Activated gamma-delta T cell treated with Interleukin-2 at 50 U/mL for 16 hours (primary cell): ENCODE data around the gene SCRN3.
"Not testable (repeated sequence)": the region's sequence is repeated elsewhere in the genome, so short reads cannot be mapped to it uniquely, and the experiment has no call there.

Experiments used
- DNase-seq: peaks from one replicate; pipeline ENCODE4 v3.0.0-alpha.2; 2020

The SCRN3 gene

GRCh38 chr2:174395284-174395968, at the start of gene SCRN3:
Gene SCRN3 (plus strand): TSS chr2:174395730. CDS start chr2:174398284, 2,554 bp downstream.
- peak; percentile 72 for DNase-seq

GRCh38 chr2:174350018-174350417, 45.5 kb upstream of the SCRN3 start:
- DNase-seq: no peak

- no peak for DNase-seq
Observed at GRCh38 chr2:174350593-174351181, 44.8 kb upstream of the SCRN3 start.

GRCh38 chr2:174353004-174353403, 42.5 kb upstream of the SCRN3 start:
- no peak for DNase-seq

GRCh38 chr2:174356347-174356746, 39.2 kb upstream of the SCRN3 start:
- DNase-seq: no peak

GRCh38 chr2:174359663-174360062, 35.9 kb upstream of the SCRN3 start:
- DNase-seq: not testable (repeated sequence)

GRCh38 chr2:174362949-174363348, 32.6 kb upstream of the SCRN3 start:
- no peak for DNase-seq

GRCh38 chr2:174363492-174364225, 31.9 kb upstream of the SCRN3 start:
- DNase-seq: not testable (repeated sequence)

- no peak for DNase-seq
Observed at GRCh38 chr2:174364628-174365027, 30.9 kb upstream of the SCRN3 start.

- DNase-seq: no peak
Observed at GRCh38 chr2:174365571-174365970, 30.0 kb upstream of the SCRN3 start.

GRCh38 chr2:174368691-174369090, 26.8 kb upstream of the SCRN3 start:
- no peak for DNase-seq

- DNase-seq: no peak
Observed at GRCh38 chr2:174376967-174377366, 18.6 kb upstream of the SCRN3 start.

GRCh38 chr2:174383796-174384195, 11.7 kb upstream of the SCRN3 start:
- DNase-seq: no peak

- DNase-seq: no peak
Observed at GRCh38 chr2:174385201-174385600, 10.3 kb upstream of the SCRN3 start.

GRCh38 chr2:174388706-174389105, 6.8 kb upstream of the SCRN3 start:
- not testable (repeated sequence) for DNase-seq

GRCh38 chr2:174389542-174389941, 6.0 kb upstream of the SCRN3 start:
- DNase-seq: no peak

- DNase-seq: not testable (repeated sequence)
Observed at GRCh38 chr2:174390303-174390702, 5.2 kb upstream of the SCRN3 start.

- no peak for DNase-seq
Observed at GRCh38 chr2:174392706-174393105, 2.8 kb upstream of the SCRN3 start.

GRCh38 chr2:174395969-174396630, 570 bp downstream of the SCRN3 start:
- no peak for DNase-seq

- no peak for DNase-seq
Observed at GRCh38 chr2:174397773-174398172, 2.2 kb downstream of the SCRN3 start.

GRCh38 chr2:174399171-174399570, 3.6 kb downstream of the SCRN3 start:
- no peak for DNase-seq

GRCh38 chr2:174400853-174401252, 5.3 kb downstream of the SCRN3 start:
- no peak for DNase-seq

- DNase-seq: no peak
Observed at GRCh38 chr2:174403628-174404027, 8.1 kb downstream of the SCRN3 start.
